Natural killer cell (primary cell): ENCODE measurements around the gene MRPL43. TPM values are rescaled to one million over a fixed set of nuclear protein-coding genes. Genes with fewer than 3 reads are reported as not detected.
A peak's percentile ranks its signal among the peaks of the same experiment; 100 is the strongest.

Source experiments
- ATAC-seq, 3 donors: fragments of 150-1000 bp in 2 of 3; fragments of 200-7000 bp in 1 of 3; cut with Tn5 transposase; 1 replicate in 1 of 3; 2 replicates in 2 of 3; pipeline ENCODE4 v1.10.0; 2021; ENCODE audit warnings: mild to moderate bottlenecking in 2 of 3, moderate library complexity in 2 of 3
- DNase-seq, 2 donors: peaks; one replicate each; pipeline versions ENCODE4 v3.0.0 to v3.0.0-alpha.2; 2013 to 2021; ENCODE audit warnings: mixed read lengths in 1 of 2
- H3K27ac ChIP-seq: one replicate; pipeline ENCODE4 v1.5.1; 2013; ENCODE audit warnings: mild to moderate bottlenecking, low read length
- H3K27me3 ChIP-seq: one replicate; pipeline ENCODE4 v1.6.1; 2013; ENCODE audit warnings: low read length; ENCODE audit not compliant: control insufficient read depth, insufficient read depth
- H3K36me3 ChIP-seq: one replicate; pipeline ENCODE4 v1.6.1; 2013; ENCODE audit warnings: low read length; ENCODE audit not compliant: control insufficient read depth, insufficient read depth
- H3K4me1 ChIP-seq: one replicate; pipeline ENCODE4 v1.6.1; 2013; ENCODE audit warnings: low read length; ENCODE audit not compliant: control insufficient read depth, insufficient read depth
- H3K4me3 ChIP-seq: one replicate; pipeline ENCODE4 v1.5.1; 2013; ENCODE audit warnings: low read length
- H3K9me3 ChIP-seq: one replicate; pipeline ENCODE4 v1.6.1; 2013; ENCODE audit warnings: low read length; ENCODE audit not compliant: control insufficient read depth, insufficient read depth
- H3K27ac Mint-ChIP-seq, 2 donors: one replicate each; pipeline ENCODE4 v1.8.0; 2022; ENCODE audit warnings: mild to moderate bottlenecking in 2 of 2, mixed read lengths in 2 of 2, moderate library complexity in 1 of 2
- H3K27me3 Mint-ChIP-seq, 2 donors: one replicate each; pipeline ENCODE4 v1.8.0; 2022; ENCODE audit warnings: low read depth in 2 of 2, mixed read lengths in 2 of 2
- H3K36me3 Mint-ChIP-seq: one replicate; pipeline ENCODE4 v1.8.0; 2022; ENCODE audit warnings: mixed read lengths
- H3K4me1 Mint-ChIP-seq, 2 donors: one replicate each; pipeline ENCODE4 v1.8.0; 2022; ENCODE audit warnings: mixed read lengths in 2 of 2
- H3K4me3 Mint-ChIP-seq: one replicate; pipeline ENCODE4 v1.8.0; 2022; ENCODE audit warnings: mild to moderate bottlenecking, moderate library complexity, mixed read lengths
- H3K9me3 Mint-ChIP-seq, 2 donors: one replicate each; pipeline ENCODE4 v1.8.0; 2022; ENCODE audit warnings: mixed read lengths in 2 of 2
- CTCF ChIP-seq: fragments of 200-600 bp; IDR thresholded peaks from one replicate; pipeline ENCODE4 v1.8.0; 2022; ENCODE audit warnings: antibody characterized with exemption
- WGBS: methylation state at CpG from one replicate; pipeline ENCODE4 v1.1.7; 2013; ENCODE audit warnings: missing lambda C conversion rate; ENCODE audit not compliant: insufficient coverage; 5-methylcytosine and 5-hydroxymethylcytosine counted together
- intact Hi-C: fragments of 100-400 bp; cut with micrococcal nuclease; formaldehyde crosslinking; loops from one replicate; pipeline ENCODE4 v1.14.2; 2022
- total RNA-seq, 4 donors: library from RNA; stranded (reverse); fragments of 120-200 nt in 1 of 4; gene quantifications; one replicate each; pipeline versions ENCODE4 v1.2.3 to v1.2.4, GENCODE V29; 2013 to 2022

MRPL43 gene
- total RNA-seq, 3 donors from 2014 or later (not counting 1 experiment from before 2014, with no cell fraction given): 27.2 to 42.0 (median 33.1) TPM

DNA sequence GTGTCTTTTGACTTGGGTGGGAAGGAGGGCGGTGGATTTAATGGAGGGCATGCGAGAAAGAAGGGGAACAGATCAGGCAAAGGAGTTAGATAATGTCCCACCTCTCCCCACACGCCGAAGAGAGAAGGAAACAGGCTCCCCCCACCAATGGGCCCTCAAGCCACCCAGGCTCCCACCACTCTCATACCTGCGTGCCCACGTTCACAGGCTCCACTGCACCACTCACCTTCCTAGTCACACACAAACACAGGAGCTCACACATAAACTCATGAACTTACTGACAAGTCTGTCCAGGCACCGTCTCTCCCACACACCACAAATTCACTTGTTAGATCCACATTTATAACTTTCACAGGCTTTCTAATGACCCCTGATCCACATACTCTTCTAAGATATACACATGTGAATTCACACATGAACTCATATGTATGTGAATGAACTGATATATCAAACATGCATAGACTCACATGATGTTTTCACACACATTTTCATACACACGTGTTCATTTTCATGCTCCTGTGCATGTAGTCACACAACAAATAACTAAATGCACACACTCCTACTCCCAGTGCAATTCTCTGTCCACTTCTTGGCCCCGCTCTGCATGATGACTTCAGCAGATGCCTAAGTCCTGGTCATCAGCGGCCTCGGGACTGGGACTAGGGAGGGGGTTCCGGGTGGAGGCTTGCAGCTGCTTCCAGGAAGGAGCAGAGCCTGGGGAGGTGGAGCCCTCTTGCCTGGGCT lies 13.8 kb upstream of the MRPL43 start:
- no peak for TF ChIP-seq CTCF
- Histone ChIP-seq H3K27me3 (no peaks in the 10 kb centered on the region), H3K9me3 (no peaks in the 10 kb centered on the region), H3K27ac (no peak overlapping the region), H3K36me3 (peaks cover 2% of the 10 kb centered on the region), H3K4me1 (peaks cover 35% of the 10 kb centered on the region), H3K4me3 (no peak overlapping the region)
- WGBS: 64% methylated on average over 12 of the region's 12 CpGs
- Mint-ChIP-seq H3K36me3 (no peaks in the 10 kb centered on the region), H3K4me1 (peaks cover 14 to 34% of the 10 kb centered on the region in 2 donors), H3K27me3 (peaks cover 0 to 4% of the 10 kb centered on the region in 2 donors), H3K9me3 (no peaks in the 10 kb centered on the region), H3K4me3 (peak overlapping the region; percentile 79), H3K27ac (peak overlapping the region; percentile 24 to 71)
- ATAC-seq (no peak), DNase-seq (no peak)
- intact Hi-C loops: no loop called here

DNA sequence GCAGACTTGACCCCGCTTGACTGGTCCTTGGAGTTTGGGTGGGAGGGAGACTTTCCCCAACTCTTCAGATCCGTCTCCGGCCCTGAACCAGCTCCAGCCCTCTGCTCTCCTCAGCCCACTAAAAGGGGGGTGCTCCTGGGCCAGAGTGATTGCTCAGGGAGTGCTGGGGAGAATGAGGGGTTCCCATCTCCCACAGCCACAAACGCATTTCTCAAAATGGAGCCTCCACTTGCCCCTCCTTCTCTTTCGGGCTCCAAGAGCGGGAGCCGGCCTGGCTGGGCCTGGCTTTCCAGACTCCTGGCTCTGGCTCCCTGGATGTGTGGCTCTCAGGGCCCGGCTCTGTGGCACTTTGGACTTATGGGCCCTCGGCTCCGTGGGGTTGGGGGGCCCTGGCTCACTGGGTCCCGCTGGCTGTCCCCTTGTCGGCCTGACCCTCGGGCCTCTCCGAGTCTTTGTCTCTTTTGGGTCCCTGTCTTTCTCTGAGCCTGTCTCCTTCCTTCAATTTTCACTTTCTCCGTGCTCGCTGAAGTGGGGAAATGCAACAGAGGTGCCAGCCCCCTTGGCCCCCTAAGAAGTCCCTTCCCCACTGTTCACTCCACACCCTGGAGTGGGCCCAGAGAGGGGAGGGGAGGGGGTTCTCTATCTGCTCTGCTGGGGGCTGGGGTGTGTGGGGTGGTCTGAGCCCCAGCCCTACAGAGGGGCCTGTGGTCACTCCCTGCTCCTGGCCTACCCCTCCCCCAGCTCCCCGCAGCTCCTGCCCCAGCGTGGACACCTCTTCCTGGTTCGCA lies 13.0 kb upstream of the MRPL43 start:
- Histone ChIP-seq H3K27me3 (no peaks in the 10 kb centered on the region), H3K36me3 (no peaks in the 10 kb centered on the region), H3K27ac (no peak overlapping the region), H3K9me3 (no peaks in the 10 kb centered on the region), H3K4me1 (peaks cover 35% of the 10 kb centered on the region), H3K4me3 (peak overlapping the region; percentile 26)
- Mint-ChIP-seq H3K27me3 (peaks cover 0 to 4% of the 10 kb centered on the region in 2 donors), H3K27ac (peak overlapping the region in 1 of 2 donors; percentile 71), H3K9me3 (no peaks in the 10 kb centered on the region), H3K4me3 (peak overlapping the region; percentile 79), H3K36me3 (no peaks in the 10 kb centered on the region), H3K4me1 (peaks cover 14 to 34% of the 10 kb centered on the region in 2 donors)
- ATAC-seq (no peak), DNase-seq (peak in 1 of 2 donors; percentile 23)
- intact Hi-C loops: no loop called here
- 52% methylated on average over 16 of the region's 19 CpGs for WGBS
- no peak for TF ChIP-seq CTCF

DNA sequence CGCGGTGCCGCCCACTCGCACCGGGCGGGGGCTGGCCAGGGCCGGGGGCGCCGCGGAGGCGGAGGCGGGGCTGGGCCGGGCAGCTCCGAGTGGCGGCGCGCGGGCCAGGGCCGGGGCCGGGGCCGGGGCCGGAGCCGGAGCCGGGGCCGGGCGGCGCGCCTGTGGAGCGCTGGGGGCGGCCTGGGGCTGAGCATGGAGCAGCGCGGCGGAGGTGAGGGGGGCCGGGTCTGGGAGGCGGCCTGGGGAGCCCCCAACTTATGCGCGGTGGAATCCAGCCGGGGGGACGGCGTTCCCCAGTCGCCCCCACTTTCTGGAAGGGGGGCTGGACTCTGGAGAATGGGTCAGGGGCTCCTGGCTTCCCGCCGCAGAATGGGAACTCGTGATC lies 12.4 kb upstream of the MRPL43 start, which contains the start of gene LZTS2:
Gene LZTS2 (plus strand): TSS at position 67 of the 385 bp plus-strand sequence. CDS start 2,731 bp downstream, outside the sequence.
- no peaks in the 10 kb centered on the region for H3K9me3 ChIP-seq
- DNase-seq: no peak
- peak within 1 kb of the TSS; percentile 77 for H3K27ac ChIP-seq
- H3K27me3 ChIP-seq: no peaks in the 10 kb centered on the region
- TF ChIP-seq CTCF: no peak
- Mint-ChIP-seq H3K27me3 (peaks cover 0 to 4% of the 10 kb centered on the region in 2 donors), H3K9me3 (no peaks in the 10 kb centered on the region), H3K4me1 (peaks cover 14 to 34% of the 10 kb centered on the region in 2 donors), H3K36me3 (no peaks in the 10 kb centered on the region), H3K27ac (peak within 1 kb of the TSS; percentile 71 to 82), H3K4me3 (peak within 1 kb of the TSS; percentile 89)
- WGBS: 2% methylated on average over 43 of the region's 44 CpGs
- peaks cover 35% of the 10 kb centered on the region for H3K4me1 ChIP-seq
- peak within 1 kb of the TSS; percentile 83 for H3K4me3 ChIP-seq
- H3K36me3 ChIP-seq: no peaks in the 10 kb centered on the region
- intact Hi-C loops: loop anchor here (1.0 to 5.0 kb wide), 2 partner anchors 15 to 33 kb away; partner anchors contain the start of genes PDZD7 and SFXN3
- no peak for ATAC-seq
